Vagina (tissue), 2 donors: ENCODE measurements around the gene PSMG2.

Experiments used
- CTCF ChIP-seq, 3 experiments: fragments of 450-650 bp in 2 of 3; fragments of 200-600 bp in 1 of 3; sonication (generic) in 1 of 3; IDR thresholded peaks; one replicate each; pipeline ENCODE4 v1.5.1; 2017 to 2019; ENCODE audit warnings: antibody characterized with exemption in 3 of 3, mild to moderate bottlenecking in 2 of 3, moderate library complexity in 2 of 3
- POLR2A ChIP-seq, 2 donors: fragments of 450-650 bp; IDR thresholded peaks; one replicate each; pipeline ENCODE4 v1.6.1; 2017; ENCODE audit warnings: antibody characterized with exemption in 2 of 2, mild to moderate bottlenecking in 2 of 2, moderate library complexity in 2 of 2

DNA sequence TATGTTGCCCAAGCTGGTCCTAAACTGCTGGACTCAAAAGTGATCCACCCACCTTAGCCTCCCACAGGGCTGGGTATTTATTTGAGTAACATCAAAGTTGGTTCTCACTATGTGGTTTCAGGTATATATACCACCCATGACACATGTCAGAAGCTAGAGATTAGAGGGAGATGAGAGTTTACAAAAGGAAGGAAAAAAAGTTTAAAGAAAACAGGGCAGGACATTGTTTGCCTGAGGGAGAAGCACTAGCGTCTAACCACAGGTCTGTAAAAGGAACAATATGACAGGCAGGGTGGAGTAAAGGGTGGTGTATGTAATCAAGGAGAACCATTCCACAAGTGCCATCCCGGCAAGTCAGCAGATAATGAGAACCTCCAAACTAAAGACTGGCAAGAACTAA, 8.8 kb upstream of the PSMG2 start:
- TF ChIP-seq CTCF (IDR thresholded peaks at IDR 0.05): no peak
- no peak for TF ChIP-seq POLR2A (IDR thresholded peaks at IDR 0.05)
